Measurements from ENCODE around the gene ARHGAP32.

DNA sequence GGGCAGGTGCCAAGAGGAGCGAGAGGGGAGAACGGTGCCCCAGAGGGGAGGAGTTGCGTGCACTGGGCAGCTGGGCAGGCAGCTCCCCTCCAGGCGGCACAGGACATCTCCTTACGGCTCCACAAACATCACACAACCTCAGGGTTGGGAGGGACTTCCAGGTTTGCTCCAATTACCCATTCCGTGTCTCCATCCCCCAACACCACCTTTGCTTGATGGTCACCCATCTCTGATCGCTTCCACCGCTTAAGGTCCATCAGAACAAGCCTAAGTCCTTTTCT lies 235.0 kb downstream of the ARHGAP32 start:
- TF ChIP-seq, protein P1, sequence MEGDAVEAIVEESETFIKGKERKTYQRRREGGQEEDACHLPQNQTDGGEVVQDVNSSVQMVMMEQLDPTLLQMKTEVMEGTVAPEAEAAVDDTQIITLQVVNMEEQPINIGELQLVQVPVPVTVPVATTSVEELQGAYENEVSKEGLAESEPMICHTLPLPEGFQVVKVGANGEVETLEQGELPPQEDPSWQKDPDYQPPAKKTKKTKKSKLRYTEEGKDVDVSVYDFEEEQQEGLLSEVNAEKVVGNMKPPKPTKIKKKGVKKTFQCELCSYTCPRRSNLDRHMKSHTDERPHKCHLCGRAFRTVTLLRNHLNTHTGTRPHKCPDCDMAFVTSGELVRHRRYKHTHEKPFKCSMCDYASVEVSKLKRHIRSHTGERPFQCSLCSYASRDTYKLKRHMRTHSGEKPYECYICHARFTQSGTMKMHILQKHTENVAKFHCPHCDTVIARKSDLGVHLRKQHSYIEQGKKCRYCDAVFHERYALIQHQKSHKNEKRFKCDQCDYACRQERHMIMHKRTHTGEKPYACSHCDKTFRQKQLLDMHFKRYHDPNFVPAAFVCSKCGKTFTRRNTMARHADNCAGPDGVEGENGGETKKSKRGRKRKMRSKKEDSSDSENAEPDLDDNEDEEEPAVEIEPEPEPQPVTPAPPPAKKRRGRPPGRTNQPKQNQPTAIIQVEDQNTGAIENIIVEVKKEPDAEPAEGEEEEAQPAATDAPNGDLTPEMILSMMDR (IDR thresholded peaks at IDR 0.05), result no peak
- TF ChIP-seq POLR2A (IDR thresholded peaks at IDR 0.05), result no peak

Measured in heart left ventricle (tissue), 13 donors.